GM21390 (cell line): ENCODE data around the gene SASH3.

ENCODE experiments used
- ATAC-seq: cut with Tn5 transposase; IDR thresholded peaks from one replicate; pipeline ENCODE4 v1.9.1; 2021; ENCODE audit not compliant: unreplicated experiment

Gene SASH3

GRCh38 chrX:129808158-129808828, 28.5 kb downstream of the SASH3 start:
- no peak for ATAC-seq

- ATAC-seq = no peak
These were observed 29.4 kb downstream of the SASH3 start for GRCh38 chrX:129808829-129809796.

GRCh38 chrX:129813662-129814368, 34.1 kb downstream of the SASH3 start:
- no peak for ATAC-seq

- ATAC-seq = no peak
These were observed 38.4 kb downstream of the SASH3 start for GRCh38 chrX:129818123-129818522.

- ATAC-seq = no peak
These were observed 43.4 kb downstream of the SASH3 start for GRCh38 chrX:129823115-129823514.

- ATAC-seq = no peak
These were observed 43.8 kb downstream of the SASH3 start for GRCh38 chrX:129823522-129823921.

- ATAC-seq = no peak
These were observed 44.9 kb downstream of the SASH3 start for GRCh38 chrX:129824620-129825019.

- no peak for ATAC-seq
These were observed 46.2 kb downstream of the SASH3 start for GRCh38 chrX:129825746-129826505.

- no peak for ATAC-seq
These were observed 50.7 kb downstream of the SASH3 start for GRCh38 chrX:129830494-129830893.

GRCh38 chrX:129831091-129831885, 51.5 kb downstream of the SASH3 start:
- ATAC-seq = no peak

- no peak for ATAC-seq
These were observed 53.6 kb downstream of the SASH3 start for GRCh38 chrX:129833153-129833990.

GRCh38 chrX:129836827-129837226, 57.1 kb downstream of the SASH3 start:
- no peak for ATAC-seq

- ATAC-seq = no peak
These were observed 60.6 kb downstream of the SASH3 start for GRCh38 chrX:129840344-129840743.

- no peak for ATAC-seq
These were observed 62.9 kb downstream of the SASH3 start for GRCh38 chrX:129842510-129843208.

- no peak for ATAC-seq
These were observed 63.4 kb downstream of the SASH3 start for GRCh38 chrX:129843209-129843458.

- ATAC-seq = peak; percentile 98
These were observed 63.9 kb downstream of the SASH3 start, which contains the start of gene ZDHHC9 for GRCh38 chrX:129843459-129844306. Gene ZDHHC9 (minus strand): TSS chrX:129843886. CDS start chrX:129841945, 1,941 bp downstream.
